T-helper 2 cell treated with Interferon-gamma antibody and Interleukin-4, amounts not matched to agents 100 ng/mL and 5 ng/mL, for 36 hours (primary cell): Measurements from ENCODE around the gene CEP162. TPM values are rescaled to one million over a fixed set of nuclear protein-coding genes. Genes with fewer than 3 reads are reported as not detected.
"Not testable (repeated sequence)": the region's sequence is repeated elsewhere in the genome, so short reads cannot be mapped to it uniquely, and the experiment has no call there.

Experiments
- intact Hi-C: fragments of 100-400 bp; cut with micrococcal nuclease; formaldehyde crosslinking; loops from one replicate; pipeline ENCODE4 v1.15.1; 2023
- total RNA-seq: library from RNA; stranded (reverse); gene quantifications from 2 replicates; pipeline ENCODE4 v1.2.3, GENCODE V29; 2022

The CEP162 gene
- total RNA-seq, 1 donor from 2014 or later, result 9.5 TPM

DNA sequence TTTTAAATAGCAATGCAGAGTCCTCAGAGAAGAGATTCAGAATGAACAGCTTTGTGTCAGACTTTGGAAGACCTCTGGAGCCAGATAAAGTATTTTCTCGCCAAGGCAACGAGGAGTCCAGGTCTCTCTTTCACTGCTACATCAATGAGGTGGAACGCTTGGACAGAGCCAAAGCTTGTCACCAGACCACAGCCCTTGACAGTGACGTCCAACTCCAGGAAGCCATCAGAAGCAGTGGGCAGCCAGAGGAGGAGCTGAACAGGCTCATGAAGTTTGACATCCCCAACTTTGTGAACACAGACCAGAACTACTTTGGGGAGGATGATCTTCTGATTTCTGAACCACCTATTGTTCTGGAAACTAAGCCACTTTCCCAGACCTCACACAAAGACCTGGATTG lies 138.4 kb downstream of the CEP162 start:
- intact Hi-C loops, result no loop called here

DNA sequence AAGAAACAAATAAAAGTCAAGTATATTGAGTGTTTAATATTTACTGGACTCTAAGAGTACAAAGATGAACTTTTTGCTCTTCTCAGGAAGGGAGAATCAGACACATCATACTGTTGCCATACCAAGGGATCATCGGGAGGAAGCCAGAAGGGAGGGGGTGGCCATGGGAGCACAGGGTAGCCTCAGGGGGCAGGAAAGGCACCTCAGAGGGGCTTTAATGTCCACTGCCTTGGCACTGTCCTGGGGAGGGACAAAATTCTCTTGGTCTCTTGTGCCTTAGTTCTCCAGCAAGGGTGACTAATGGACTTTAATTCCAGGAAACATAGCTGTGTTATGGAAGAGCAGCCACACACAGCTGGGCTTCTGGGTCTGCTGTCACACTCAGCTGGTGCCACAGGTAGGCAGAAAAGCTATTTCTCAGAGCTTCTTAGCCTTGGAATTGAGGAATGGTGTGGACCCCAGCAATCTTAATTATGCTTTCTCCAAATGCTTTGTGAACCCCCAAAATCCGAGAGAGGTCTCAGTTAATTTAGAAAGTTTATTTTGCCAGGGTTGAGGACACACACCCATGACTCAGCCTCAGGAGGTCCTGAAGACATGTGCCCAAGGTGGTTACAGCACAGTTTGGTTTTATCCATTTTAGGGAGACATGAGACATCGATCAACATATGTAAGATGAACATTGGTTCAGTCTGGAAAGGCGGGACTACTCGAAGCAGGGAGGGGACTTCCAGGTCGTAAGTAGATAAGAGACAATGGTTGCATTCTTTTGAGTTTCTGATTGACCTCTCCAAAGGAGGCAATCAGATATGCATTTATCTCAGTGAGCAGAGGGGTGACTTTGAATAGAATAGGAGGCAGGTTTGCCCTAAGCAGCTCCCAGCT lies 140.7 kb downstream of the CEP162 start:
- intact Hi-C loops, result no loop called here

DNA sequence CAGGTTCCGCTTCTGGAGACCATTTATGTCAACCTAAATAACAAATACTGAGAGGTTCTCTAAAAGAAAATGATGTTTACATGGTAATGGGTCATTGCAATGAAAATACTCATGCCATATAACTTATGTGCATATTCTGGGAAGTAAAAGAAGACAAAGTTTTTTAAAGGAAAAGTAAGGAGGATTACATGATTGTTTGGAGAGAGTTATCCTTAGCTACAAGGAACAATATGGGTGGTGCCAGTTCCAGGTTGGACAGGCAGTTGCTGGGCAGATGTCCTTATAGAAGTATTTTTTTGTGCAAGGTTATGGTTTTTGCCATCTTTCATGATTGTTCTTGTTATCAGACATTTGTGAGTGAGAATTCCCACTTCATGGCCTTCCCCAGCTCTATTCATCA lies 141.4 kb downstream of the CEP162 start:
- intact Hi-C loops, result no loop called here

DNA sequence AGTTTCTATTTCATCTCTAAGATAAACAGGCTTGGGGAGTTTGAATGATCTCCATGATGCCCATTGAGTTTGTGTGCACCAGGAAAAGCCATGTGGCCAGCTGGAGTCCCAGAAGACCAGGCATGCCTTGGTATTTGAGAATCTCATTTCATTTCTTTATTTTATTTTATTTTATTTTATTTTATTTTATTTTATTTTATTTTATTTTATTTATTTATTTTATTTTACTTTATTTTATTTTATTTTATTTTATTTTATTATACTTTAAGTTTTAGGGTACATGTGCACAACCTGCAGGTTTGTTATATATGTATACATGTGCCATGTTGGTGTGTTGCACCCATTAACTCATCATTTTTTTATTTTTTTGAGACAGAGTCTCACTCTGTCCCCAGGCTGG lies 142.7 kb downstream of the CEP162 start:
- intact Hi-C loops, result not testable (repeated sequence)

DNA sequence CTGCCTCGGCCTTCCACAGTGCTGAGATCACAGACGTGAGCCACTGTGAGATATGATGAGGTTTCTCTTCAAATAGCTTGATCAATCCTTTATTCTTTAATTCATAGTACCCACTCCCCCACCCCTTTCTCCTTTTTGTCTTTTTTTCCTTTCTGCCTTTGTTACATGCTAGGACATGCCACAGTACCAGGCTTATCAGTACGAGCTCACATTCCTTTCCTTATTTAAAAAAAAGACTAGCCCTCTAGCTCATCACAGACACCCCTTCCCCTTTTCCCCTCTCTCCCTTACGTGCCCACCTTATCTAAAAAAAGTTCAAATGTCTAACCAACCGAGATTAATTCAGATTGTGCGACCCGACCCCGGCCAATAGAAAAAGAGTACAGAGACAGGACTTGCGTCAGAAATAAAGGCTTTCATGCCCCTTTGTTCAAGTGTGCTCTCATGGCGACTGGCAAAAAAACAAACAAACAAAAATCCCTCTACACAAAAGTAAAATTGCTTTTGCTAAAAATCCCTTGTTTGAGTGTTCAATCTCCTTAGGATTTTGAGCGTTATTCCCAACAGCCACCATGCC lies 144.7 kb downstream of the CEP162 start:
- intact Hi-C loops, result no loop called here

DNA sequence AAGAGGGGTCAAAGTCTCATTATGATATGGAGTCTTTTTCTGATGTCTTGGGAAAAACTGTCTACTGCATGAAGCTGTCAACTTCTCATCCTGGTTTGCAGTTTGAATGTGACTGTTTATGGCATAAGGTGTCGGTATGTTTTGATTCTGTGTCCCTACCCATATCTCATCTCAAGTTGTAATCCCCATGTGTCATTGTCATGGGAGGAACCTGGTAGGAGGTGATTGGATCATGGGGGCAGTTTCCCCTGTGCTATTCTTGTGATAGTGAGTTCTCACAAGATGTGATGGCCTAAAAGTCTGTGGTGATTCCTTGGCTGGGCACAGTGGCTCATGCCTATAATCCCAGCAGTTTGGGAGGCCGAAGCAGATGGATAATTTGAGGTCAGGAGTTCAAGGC lies 146.2 kb downstream of the CEP162 start:
- intact Hi-C loops, result no loop called here

DNA sequence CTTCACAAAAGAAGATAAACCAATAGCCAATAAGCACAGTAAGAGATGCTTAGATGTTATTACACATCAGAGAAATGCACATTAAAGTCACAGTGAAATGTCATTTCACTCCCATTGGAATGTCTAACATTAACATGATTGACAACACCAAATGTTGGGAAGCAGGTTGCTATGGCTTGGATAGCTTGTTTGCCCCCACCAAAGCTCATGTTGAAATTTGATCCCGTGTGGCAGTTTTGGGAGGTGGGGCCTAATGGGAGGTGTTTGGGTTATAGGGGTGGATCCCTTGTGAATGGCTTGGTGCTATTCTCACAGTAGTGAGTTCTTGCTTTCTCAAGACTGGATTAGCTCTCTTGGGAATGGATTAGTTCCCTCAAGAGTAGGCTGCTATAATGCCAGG lies 149.1 kb downstream of the CEP162 start:
- intact Hi-C loops, result no loop called here

DNA sequence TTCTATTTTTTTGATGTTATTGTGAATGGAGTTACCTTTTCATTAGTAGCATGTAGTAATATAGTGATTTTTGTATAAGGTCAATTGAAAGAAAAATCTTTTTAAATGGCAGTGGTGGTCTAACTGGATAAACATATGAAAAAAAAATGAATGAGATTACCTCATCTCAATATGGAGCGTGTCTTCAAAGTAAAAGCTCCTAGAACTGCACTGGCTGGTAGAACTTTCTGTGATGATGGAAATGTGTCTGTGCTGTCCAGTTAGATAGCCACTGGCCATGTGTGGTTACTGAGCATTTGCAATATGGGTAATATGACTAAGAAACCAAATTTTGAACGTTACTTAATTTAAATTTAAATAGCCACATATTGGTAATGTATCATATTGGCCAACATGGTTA lies 149.8 kb downstream of the CEP162 start:
- intact Hi-C loops, result no loop called here

DNA sequence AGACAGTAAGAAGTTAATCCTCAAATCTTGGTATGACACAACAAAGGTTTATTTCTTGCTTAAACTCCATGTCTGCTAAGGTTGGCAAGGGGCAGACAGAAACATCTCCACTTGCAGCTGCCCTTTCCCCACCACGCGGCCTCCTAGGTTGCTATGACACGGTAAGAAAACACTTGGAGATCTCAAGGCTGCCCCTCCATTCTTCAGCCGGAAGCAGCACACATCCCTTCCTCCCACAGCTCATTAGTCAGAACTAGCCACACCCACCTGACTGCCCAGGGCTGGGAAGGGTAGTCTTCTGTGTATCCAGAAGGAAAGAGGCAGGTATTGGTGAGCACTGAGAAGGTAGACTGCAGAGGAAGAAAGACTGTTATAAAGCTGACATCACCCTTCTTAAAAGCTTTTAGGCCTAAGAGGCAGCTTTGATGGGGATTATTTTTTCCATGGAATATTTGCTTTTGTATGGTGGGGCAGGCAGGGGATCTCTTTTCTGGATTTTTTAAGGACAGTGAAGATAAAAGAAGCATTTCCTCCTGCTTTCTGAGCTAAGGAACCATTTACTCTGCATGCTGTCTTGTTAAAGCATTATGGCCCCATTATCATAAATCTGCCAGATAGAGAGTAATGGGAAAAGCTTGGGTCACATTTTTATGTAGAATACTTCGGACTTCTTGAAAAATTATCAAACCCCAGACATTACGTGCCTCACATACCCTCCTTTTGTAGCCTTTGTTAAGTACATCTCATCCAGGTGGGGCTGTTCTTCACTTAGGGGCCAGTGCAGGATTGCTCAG lies 152.3 kb downstream of the CEP162 start:
- intact Hi-C loops, result no loop called here

Other genes with a start within 250 kb of the CEP162 start
- not detected in 2 replicates for gene MRAP2, start 193.9 kb downstream of the CEP162 start, total RNA-seq